Endothelial cell of umbilical vein (primary cell): Measurements from ENCODE around the gene REM1. TPM values are rescaled to one million over a fixed set of nuclear protein-coding genes. Genes with fewer than 3 reads are reported as not detected.
A peak's percentile ranks its signal among the peaks of the same experiment; 100 is the strongest.

Experiments used
- BruUV-seq: library from RNA; stranded (reverse); fragments of 400-500 nt; replicated peaks from 2 replicates; lab custom pipeline; 2021; lab: Mats Ljungman, UMichigan
- CTCF ChIA-PET: fragments of 300-600, 350-600 bp; sonication (Branson Sonifier 250); formaldehyde crosslinking; loops from one replicate; lab custom pipeline; 2021; ENCODE audit warnings: antibody characterized with exemption, inconsistent platforms; lab: Charles Lee
- POLR2A ChIA-PET: fragments of 300-600, 350-600 bp; sonication (Branson Sonifier 250); formaldehyde crosslinking; loops from one replicate; lab custom pipeline; 2021; ENCODE audit warnings: antibody characterized with exemption, inconsistent platforms; lab: Charles Lee
- DNase-seq: peaks from one replicate; pipeline ENCODE4 v3.0.0-alpha.2; 2011; ENCODE audit warnings: low read depth, low spot score
- FAIRE-seq: peaks from 2 replicates; lab custom pipeline; 2011; peaks lifted over from hg19 to GRCh38; lab: Jason Lieb, UNC
- H2AFZ ChIP-seq: 2 replicates; pipeline ENCODE4 v1.6.0; 2012; ENCODE audit warnings: low read depth, low read length, control low read depth, inconsistent platforms
- H3K27ac ChIP-seq: 2 replicates; pipeline ENCODE4 v1.5.1; 2011; ENCODE audit warnings: low read depth, mild to moderate bottlenecking, control low read depth, low read length, moderate library complexity; ENCODE audit not compliant: insufficient read depth
- H3K27me3 ChIP-seq, 2 experiments: 2 replicates each; pipeline versions ENCODE4 v1.6.0 to v1.6.1; 2011; ENCODE audit warnings: low read length in 2 of 2, mixed read lengths in 1 of 2; ENCODE audit not compliant: control insufficient read depth in 2 of 2, insufficient read depth in 2 of 2
- H3K36me3 ChIP-seq, 2 experiments: 2 replicates in 1 of 2; 3 replicates in 1 of 2; pipeline ENCODE4 v1.5.1; 2011; ENCODE audit warnings: low read length in 2 of 2, mild to moderate bottlenecking in 1 of 2, moderate library complexity in 1 of 2; ENCODE audit not compliant: control insufficient read depth in 2 of 2, insufficient read depth in 2 of 2; ENCODE audit errors: extremely low read depth in 1 of 2
- H3K4me1 ChIP-seq: 3 replicates; pipeline ENCODE4 v1.5.1; 2011; ENCODE audit warnings: mild to moderate bottlenecking, low read length; ENCODE audit not compliant: control insufficient read depth, insufficient read depth; ENCODE audit errors: extremely low read depth
- H3K4me2 ChIP-seq: 2 replicates; pipeline ENCODE4 v1.6.1; 2011; ENCODE audit warnings: low read length, control low read depth, mixed read lengths; ENCODE audit not compliant: insufficient read depth
- H3K4me3 ChIP-seq, 3 experiments: fragments of 200-600 bp in 1 of 3; sonication (generic), shearing (Covaris generic) in 1 of 3; replicated peaks in 1 of 3; 2 replicates each; pipeline ENCODE4 v1.5.1; 2011 to 2016; ENCODE audit warnings: control low read depth in 3 of 3, low read length in 3 of 3, mild to moderate bottlenecking in 2 of 3, inconsistent platforms in 1 of 3, low read depth in 1 of 3, moderate library complexity in 1 of 3; ENCODE audit not compliant: insufficient read depth in 1 of 3
- H3K79me2 ChIP-seq: 2 replicates; pipeline ENCODE4 v1.6.0; 2012; ENCODE audit warnings: low read length, inconsistent platforms; ENCODE audit not compliant: control insufficient read depth, insufficient read depth
- H3K9ac ChIP-seq: replicated peaks from 2 replicates; pipeline ENCODE3; 2011; ENCODE audit warnings: low read length, control low read depth; ENCODE audit not compliant: insufficient read depth; ENCODE audit errors: extremely low read depth
- H3K9me1 ChIP-seq: replicated peaks from 3 replicates; pipeline ENCODE4 v1.6.0; 2011; ENCODE audit warnings: mild to moderate bottlenecking, low read length; ENCODE audit not compliant: control insufficient read depth, insufficient read depth; ENCODE audit errors: extremely low read depth
- H3K9me3 ChIP-seq: replicated peaks from 2 replicates; pipeline ENCODE4 v1.5.1; 2012; ENCODE audit warnings: low read length, inconsistent platforms; ENCODE audit not compliant: control insufficient read depth, insufficient read depth
- H4K20me1 ChIP-seq: replicated peaks from 2 replicates; pipeline ENCODE3; 2011; ENCODE audit warnings: mild to moderate bottlenecking, low read length; ENCODE audit not compliant: control insufficient read depth, insufficient read depth; ENCODE audit errors: extremely low read depth
- CTCF ChIP-seq, 2 donors: IDR thresholded peaks; 1 replicate in 1 of 2; 2 replicates in 1 of 2; pipeline ENCODE4 v1.5.1; 2011; ENCODE audit warnings: low read length in 2 of 2, mild to moderate bottlenecking in 2 of 2, moderate library complexity in 2 of 2, control low read depth in 1 of 2, inconsistent platforms in 1 of 2, low read depth in 1 of 2; ENCODE audit not compliant: insufficient read depth in 1 of 2; ENCODE audit errors: extremely low read depth in 1 of 2
- EZH2 ChIP-seq: IDR thresholded peaks from 2 replicates; pipeline ENCODE4 v1.6.1; 2012; ENCODE audit warnings: borderline replicate concordance, low read depth, mild to moderate bottlenecking, moderate library complexity, low read length, inconsistent platforms; ENCODE audit not compliant: severe bottlenecking
- FOS ChIP-seq: IDR thresholded peaks from 2 replicates; pipeline ENCODE4 v1.6.1; 2011; ENCODE audit warnings: mild to moderate bottlenecking, low read length, moderate library complexity, borderline replicate concordance; ENCODE audit not compliant: insufficient read depth
- GATA2 ChIP-seq: IDR thresholded peaks from 2 replicates; pipeline ENCODE4 v1.7.0; 2011; ENCODE audit warnings: low read depth, mild to moderate bottlenecking, moderate library complexity, mixed read lengths, low read length; ENCODE audit not compliant: insufficient read length, insufficient read depth
- JUN ChIP-seq: IDR thresholded peaks from 2 replicates; pipeline ENCODE4 v1.6.1; 2011; ENCODE audit warnings: borderline replicate concordance, low read depth; ENCODE audit not compliant: insufficient read length, insufficient read depth
- MAX ChIP-seq: IDR thresholded peaks from 2 replicates; pipeline ENCODE4 v1.6.1; 2011; ENCODE audit not compliant: insufficient read depth, insufficient read length
- MYC ChIP-seq: IDR thresholded peaks from one replicate; pipeline ENCODE4 v1.6.1; 2011; ENCODE audit warnings: mild to moderate bottlenecking, low read depth, low read length
- POLR2A ChIP-seq: IDR thresholded peaks from 2 replicates; pipeline ENCODE4 v1.6.1; 2012; ENCODE audit warnings: low read depth, mild to moderate bottlenecking, control low read depth, low read length
- POLR2AphosphoS5 ChIP-seq: IDR thresholded peaks from 2 replicates; pipeline ENCODE4 v1.6.1; 2012; ENCODE audit warnings: low read depth, mild to moderate bottlenecking, control low read depth, low read length, moderate library complexity; ENCODE audit not compliant: insufficient read depth
- dilution Hi-C: fragments of 300-500 bp; cut with MboI; formaldehyde crosslinking; loops from one replicate; pipeline ENCODE4 v1.15.0; 2019; ENCODE audit warnings: low sequenced_read_pairs; ENCODE audit not compliant: extremely low pct_ligation_motif_present
- intact Hi-C: fragments of 100-400 bp; cut with micrococcal nuclease; formaldehyde crosslinking; loops from one replicate; pipeline ENCODE4 v1.10.0; 2022
- polyA plus RNA-seq, 4 experiments: library from polyadenylated mRNA; depleted of rRNA in 3 of 4; stranded (reverse) in 3 of 4; unstranded in 1 of 4; fragments of >200 nt; gene quantifications; 2 replicates each; pipeline versions ENCODE4 v1.2.1 to v1.2.3, GENCODE V29; 2011 to 2012; ENCODE audit warnings: missing spikeins in 1 of 4
- total RNA-seq: library from RNA; stranded (reverse); gene quantifications from 2 replicates; pipeline ENCODE4 v1.2.3, GENCODE V29; 2021

Gene REM1
- total and polyA plus RNA-seq, 2 donors (not counting 3 experiments of a cell fraction or from before 2014, with no cell fraction given), result 0.14 TPM; not detected in 1

- peak overlapping the region in 1 of 3 experiments; percentile 19 for H3K4me3 ChIP-seq
- no peaks in the 10 kb centered on the region for H4K20me1 ChIP-seq
- no peak overlapping the region for H3K27ac ChIP-seq
- no peak overlapping the region for H3K9ac ChIP-seq
- H3K79me2 ChIP-seq, result no peaks in the 10 kb centered on the region
- DNase-seq, result no peak
- peaks cover 2% of the 10 kb centered on the region for H3K4me1 ChIP-seq
- no peak for FAIRE-seq
- ChIA-PET POLR2A (no interaction called here), CTCF (interaction anchor here (0.6 to 2.8 kb wide), 3 partner anchors 15 to 27 kb away, joined by 6 to 26 read pairs (median 8); no protein-coding TSS in a partner anchor)
- peaks cover 9 to 11% of the 10 kb centered on the region in 2 experiments for H3K27me3 ChIP-seq
- no peaks in the 10 kb centered on the region for H3K9me1 ChIP-seq
- no peaks in the 10 kb centered on the region for H3K36me3 ChIP-seq
- peak overlapping the region; percentile 23 for H2AFZ ChIP-seq
- BruUV-seq, result no TSS peak
- TF ChIP-seq GATA2 (no peak), EZH2 (peak; percentile 28)
- intact Hi-C loops, result no loop called here
- dilution Hi-C loops, result no loop called here
- no peak overlapping the region for H3K4me2 ChIP-seq
- H3K9me3 ChIP-seq, result no peaks in the 10 kb centered on the region
Observed at GRCh38 chr20:31475472-31476293, 595 bp downstream of the REM1 start.

- no peak overlapping the region for H3K9ac ChIP-seq
- ChIA-PET CTCF (interaction anchor here (0.6 to 2.0 kb wide), 2 partner anchors 16 to 27 kb away, joined by 6 to 8 read pairs; no protein-coding TSS in a partner anchor), POLR2A (no interaction called here)
- no peak overlapping the region for H3K27ac ChIP-seq
- H3K36me3 ChIP-seq, result no peaks in the 10 kb centered on the region
- FAIRE-seq (no peak), DNase-seq (no peak)
- H3K9me1 ChIP-seq, result no peaks in the 10 kb centered on the region
- intact Hi-C loops (no loop called here), dilution Hi-C loops (no loop called here)
- no peaks in the 10 kb centered on the region for H3K9me3 ChIP-seq
- no peak overlapping the region for H3K4me3 ChIP-seq
- no peak for TF ChIP-seq EZH2
- no peak for TF ChIP-seq POLR2AphosphoS5
- TF ChIP-seq POLR2A, result no peak
- TF ChIP-seq FOS, result no peak
- TF ChIP-seq MYC, result no peak
- no peak for TF ChIP-seq GATA2
- TF ChIP-seq JUN, result no peak
- TF ChIP-seq MAX, result no peak
- no peak for TF ChIP-seq CTCF (IDR thresholded peaks at IDR 0.05; ENCODE audit: extremely low read depth in 1 of 2, insufficient read depth in 1 of 2, low read depth in 1 of 2, low read length in 2 of 2)
- H4K20me1 ChIP-seq, result no peaks in the 10 kb centered on the region
- BruUV-seq, result no TSS peak
- H3K4me1 ChIP-seq, result peaks cover 2% of the 10 kb centered on the region
- H3K79me2 ChIP-seq, result no peaks in the 10 kb centered on the region
- H3K27me3 ChIP-seq, result peaks cover 9 to 11% of the 10 kb centered on the region in 2 experiments
- H3K4me2 ChIP-seq, result no peak overlapping the region
- H2AFZ ChIP-seq, result no peak overlapping the region
Observed at GRCh38 chr20:31476294-31476585, 1.2 kb downstream of the REM1 start.
